ENCODE results near the gene IL15RA.
"Not testable (repeated sequence)": the region's sequence is repeated elsewhere in the genome, so short reads cannot be mapped to it uniquely, and the experiment has no call there.

IL15RA gene

GRCh38 chr10:5971315-5971832 is 6.0 kb downstream of the IL15RA start:
- DNase-seq (ENCODE audit: insufficient read length, low spot score) = no peak
- FAIRE-seq = no peak

GRCh38 chr10:5970527-5970926 is 6.8 kb downstream of the IL15RA start:
- FAIRE-seq (no peak), DNase-seq (ENCODE audit: insufficient read length, low spot score) (no peak)

GRCh38 chr10:5970066-5970465 is 7.3 kb downstream of the IL15RA start:
- FAIRE-seq (no peak), DNase-seq (ENCODE audit: insufficient read length, low spot score) (no peak)

- FAIRE-seq = no peak
- no peak for DNase-seq (ENCODE audit: insufficient read length, low spot score)
Measured at GRCh38 chr10:5968681-5969453, 8.5 kb downstream of the IL15RA start.

GRCh38 chr10:5968037-5968680 is 9.2 kb downstream of the IL15RA start:
- no peak for FAIRE-seq
- no peak for DNase-seq (ENCODE audit: insufficient read length, low spot score)

- FAIRE-seq (no peak), DNase-seq (ENCODE audit: insufficient read length, low spot score) (no peak)
Measured at GRCh38 chr10:5965266-5965665, 12.1 kb downstream of the IL15RA start.

- DNase-seq (ENCODE audit: insufficient read length, low spot score) (no peak), FAIRE-seq (no peak)
Measured at GRCh38 chr10:5964736-5965135, 12.6 kb downstream of the IL15RA start.

GRCh38 chr10:5963591-5963990 is 13.8 kb downstream of the IL15RA start:
- no peak for FAIRE-seq
- DNase-seq (ENCODE audit: insufficient read length, low spot score) = no peak

GRCh38 chr10:5963071-5963470 is 14.3 kb downstream of the IL15RA start:
- FAIRE-seq = no peak
- DNase-seq (ENCODE audit: insufficient read length, low spot score) = no peak

- DNase-seq (ENCODE audit: insufficient read length, low spot score); FAIRE-seq: not testable (repeated sequence)
Measured at GRCh38 chr10:5962358-5962940, 14.9 kb downstream of the IL15RA start.

- no peak for FAIRE-seq
- DNase-seq (ENCODE audit: insufficient read length, low spot score) = no peak
Measured at GRCh38 chr10:5961405-5962100, 15.8 kb downstream of the IL15RA start.

GRCh38 chr10:5960973-5961275 is 16.4 kb downstream of the IL15RA start:
- not testable (repeated sequence) for DNase-seq (ENCODE audit: insufficient read length, low spot score); FAIRE-seq

GRCh38 chr10:5960070-5960972 is 17.0 kb downstream of the IL15RA start:
- DNase-seq (ENCODE audit: insufficient read length, low spot score) (peak; percentile 35), FAIRE-seq (no peak)

- FAIRE-seq = no peak
- no peak for DNase-seq (ENCODE audit: insufficient read length, low spot score)
Measured at GRCh38 chr10:5959581-5960069, 17.7 kb downstream of the IL15RA start.

GRCh38 chr10:5959142-5959541 is 18.2 kb downstream of the IL15RA start:
- DNase-seq (ENCODE audit: insufficient read length, low spot score) (no peak), FAIRE-seq (no peak)

- no peak for FAIRE-seq
- DNase-seq (ENCODE audit: insufficient read length, low spot score) = no peak
Measured at GRCh38 chr10:5958675-5959074, 18.7 kb downstream of the IL15RA start.

GRCh38 chr10:5958077-5958476 is 19.3 kb downstream of the IL15RA start:
- no peak for FAIRE-seq
- DNase-seq (ENCODE audit: insufficient read length, low spot score) = no peak

GRCh38 chr10:5956146-5956936 is 21.0 kb downstream of the IL15RA start:
- DNase-seq (ENCODE audit: insufficient read length, low spot score) = no peak
- no peak for FAIRE-seq

- FAIRE-seq = no peak
Measured at GRCh38 chr10:5953676-5954075, 23.7 kb downstream of the IL15RA start.

More at GRCh38 chr10:5953676-5954075, 23.7 kb downstream of the IL15RA start:
- no peak for DNase-seq (ENCODE audit: insufficient read length, low spot score)

Measured in HTR-8/SVneo (cell line).